GM19324 (cell line): ENCODE data around the gene TUG1.

Source experiments
- ATAC-seq: cut with Tn5 transposase; IDR thresholded peaks from one replicate; pipeline ENCODE4 v1.9.1; 2021; ENCODE audit warnings: mild to moderate bottlenecking, moderate library complexity; ENCODE audit not compliant: unreplicated experiment, low FRiP score

TUG1 gene

GRCh38 chr22:30947173-30947815 is 21.8 kb upstream of the TUG1 start:
- no peak for ATAC-seq

DNA sequence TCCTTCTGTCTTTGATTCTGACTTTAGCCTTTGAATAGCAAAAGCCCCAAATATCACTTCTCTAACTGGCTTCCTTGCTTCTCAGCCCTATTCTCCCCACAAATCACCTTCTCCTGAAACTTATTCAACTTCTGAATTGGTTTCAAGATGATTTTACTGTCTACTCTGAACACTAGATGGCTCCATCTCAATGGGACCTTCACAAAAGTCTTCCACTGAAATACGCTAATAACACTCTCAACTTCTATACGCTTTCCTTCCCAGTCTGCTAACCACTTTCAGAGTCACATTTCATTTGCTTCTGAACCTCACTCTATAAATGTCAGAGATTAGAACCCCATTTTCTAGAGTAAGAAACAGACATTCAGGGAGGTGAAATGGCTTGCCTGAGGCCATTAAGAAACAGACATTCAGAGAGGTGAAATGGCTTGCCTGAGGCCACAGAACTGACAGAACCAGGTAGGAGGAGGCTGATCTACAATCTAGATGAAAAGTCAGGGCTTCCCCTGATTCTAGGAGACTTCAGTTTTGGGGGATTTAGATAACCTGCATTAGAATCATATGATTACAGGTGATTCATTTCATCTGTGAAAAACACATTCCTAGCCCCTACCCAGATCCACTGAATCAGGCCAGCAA is 21.1 kb upstream of the TUG1 start:
- ATAC-seq = no peak

GRCh38 chr22:30948930-30949342 is 20.1 kb upstream of the TUG1 start:
- no peak for ATAC-seq

DNA sequence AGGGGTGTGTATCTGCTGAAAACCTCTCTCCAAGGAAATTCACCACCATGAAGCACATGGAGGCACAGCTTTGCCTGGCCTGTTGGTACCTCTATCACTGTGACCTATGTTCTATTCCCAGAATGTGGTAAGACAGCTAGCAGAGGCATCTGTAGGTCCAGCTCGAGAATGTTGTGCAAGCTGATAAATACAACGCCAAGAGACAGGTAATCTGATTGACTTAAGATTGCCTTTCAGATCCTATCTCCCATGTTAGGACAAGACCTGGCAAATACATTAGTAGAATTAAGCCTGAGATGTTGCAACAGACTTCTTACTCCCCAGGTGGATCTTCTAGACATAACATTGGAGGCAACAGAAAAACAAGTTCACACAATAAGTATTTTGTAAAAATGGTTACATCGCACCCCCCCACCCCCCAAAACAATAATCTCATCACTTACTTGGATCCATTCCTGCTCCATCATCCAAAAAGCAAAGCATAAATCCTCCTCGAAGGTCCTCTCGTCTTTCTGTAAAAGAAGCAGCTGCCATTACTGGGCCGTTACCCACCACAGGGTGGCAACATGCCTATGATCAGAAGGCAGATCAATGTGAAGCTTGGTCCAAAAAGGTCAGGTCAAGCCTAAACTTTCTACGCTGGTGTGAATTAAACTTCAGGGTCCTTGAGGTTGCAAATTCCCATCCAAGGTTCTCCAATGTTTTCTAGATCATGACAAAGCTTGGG is 19.0 kb upstream of the TUG1 start:
- ATAC-seq = no peak

DNA sequence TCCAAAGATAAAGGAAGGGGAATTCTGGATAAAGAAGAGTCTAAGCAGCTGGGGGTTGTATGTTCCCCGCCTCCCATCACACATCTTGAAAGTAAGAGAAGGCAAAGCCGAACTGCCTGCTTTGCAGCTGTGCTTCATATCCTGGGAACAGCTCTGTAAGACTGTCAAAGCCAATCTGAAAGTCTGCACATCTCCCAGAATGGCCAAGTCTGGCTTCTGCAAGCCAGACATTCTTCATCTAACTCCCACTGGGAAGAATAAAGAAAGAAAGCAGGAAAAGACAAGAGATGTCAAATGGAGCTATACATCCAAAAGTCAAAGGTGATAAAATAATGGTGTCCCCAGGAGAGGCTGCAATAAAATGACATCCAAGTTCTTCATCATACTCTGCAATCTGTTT is 15.9 kb upstream of the TUG1 start:
- ATAC-seq = no peak

DNA sequence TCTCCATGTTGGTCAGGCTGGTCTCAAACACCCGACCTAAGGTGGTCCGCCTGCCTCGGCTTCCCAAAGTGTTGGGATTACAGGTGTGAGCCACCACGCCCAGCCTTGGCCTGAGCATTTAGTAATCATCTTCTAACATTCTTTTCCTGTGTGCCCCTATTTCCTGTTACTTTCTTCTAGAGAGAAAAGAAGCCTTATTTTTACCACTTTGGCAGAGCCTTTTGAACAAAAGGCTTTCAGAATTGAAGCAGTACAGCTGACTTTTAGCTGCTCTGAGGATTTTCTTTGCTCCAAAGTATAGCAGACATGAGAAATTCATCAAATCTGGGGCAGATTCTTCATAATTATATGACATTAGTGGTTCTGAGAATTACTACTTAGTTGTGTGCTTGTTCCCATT is 13.9 kb upstream of the TUG1 start:
- no peak for ATAC-seq

GRCh38 chr22:30964858-30965257 is 4.2 kb upstream of the TUG1 start:
- no peak for ATAC-seq

DNA sequence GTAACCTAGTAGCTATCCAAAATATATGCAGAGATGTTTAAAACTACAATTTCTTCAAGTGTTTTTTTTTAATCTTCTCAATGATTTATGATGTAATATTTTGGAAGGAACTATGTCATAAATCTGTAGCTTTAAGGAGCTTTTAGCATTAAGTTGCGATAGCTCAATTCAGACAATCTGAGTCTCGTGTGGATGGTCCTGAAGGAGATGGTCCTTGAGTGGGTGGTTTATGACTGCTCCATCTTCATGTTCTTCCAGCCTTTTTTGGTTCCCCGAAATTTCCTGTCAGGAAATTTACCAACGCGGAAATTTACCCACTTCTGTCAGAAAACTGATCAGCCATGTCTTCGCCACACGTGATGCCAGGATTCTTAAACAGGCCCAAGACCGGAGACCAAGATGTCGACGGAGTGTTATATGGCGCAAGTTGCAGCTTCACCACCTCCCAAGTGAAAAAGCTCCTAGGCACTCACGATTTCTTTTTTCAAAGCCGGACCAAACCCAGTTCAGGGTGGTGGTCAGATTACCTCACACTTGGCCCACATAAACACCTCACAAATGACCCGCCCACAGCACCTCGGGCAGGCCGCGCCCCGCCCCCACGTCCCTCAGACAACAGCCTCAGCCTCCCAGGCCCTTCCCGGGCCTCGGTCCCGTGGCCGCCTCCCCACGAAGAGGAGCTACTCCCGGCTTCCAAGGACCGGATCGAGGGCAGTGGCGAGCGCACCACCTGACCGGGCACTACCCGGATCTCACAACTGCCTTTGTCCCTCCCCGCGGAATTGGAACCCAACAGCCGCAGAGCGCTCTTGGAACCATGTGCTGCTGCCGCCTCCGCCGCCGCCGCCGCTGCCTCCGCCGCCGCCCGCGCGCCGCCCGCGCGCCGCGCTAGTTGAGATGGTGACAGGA is 796 bp upstream of the TUG1 start, which contains the start of gene MORC2:
Gene MORC2, minus strand, starts transcription at position 760 of the 909 bp plus-strand sequence. CDS start 885 bp downstream, outside the sequence.
- peak; percentile 20 for ATAC-seq

DNA sequence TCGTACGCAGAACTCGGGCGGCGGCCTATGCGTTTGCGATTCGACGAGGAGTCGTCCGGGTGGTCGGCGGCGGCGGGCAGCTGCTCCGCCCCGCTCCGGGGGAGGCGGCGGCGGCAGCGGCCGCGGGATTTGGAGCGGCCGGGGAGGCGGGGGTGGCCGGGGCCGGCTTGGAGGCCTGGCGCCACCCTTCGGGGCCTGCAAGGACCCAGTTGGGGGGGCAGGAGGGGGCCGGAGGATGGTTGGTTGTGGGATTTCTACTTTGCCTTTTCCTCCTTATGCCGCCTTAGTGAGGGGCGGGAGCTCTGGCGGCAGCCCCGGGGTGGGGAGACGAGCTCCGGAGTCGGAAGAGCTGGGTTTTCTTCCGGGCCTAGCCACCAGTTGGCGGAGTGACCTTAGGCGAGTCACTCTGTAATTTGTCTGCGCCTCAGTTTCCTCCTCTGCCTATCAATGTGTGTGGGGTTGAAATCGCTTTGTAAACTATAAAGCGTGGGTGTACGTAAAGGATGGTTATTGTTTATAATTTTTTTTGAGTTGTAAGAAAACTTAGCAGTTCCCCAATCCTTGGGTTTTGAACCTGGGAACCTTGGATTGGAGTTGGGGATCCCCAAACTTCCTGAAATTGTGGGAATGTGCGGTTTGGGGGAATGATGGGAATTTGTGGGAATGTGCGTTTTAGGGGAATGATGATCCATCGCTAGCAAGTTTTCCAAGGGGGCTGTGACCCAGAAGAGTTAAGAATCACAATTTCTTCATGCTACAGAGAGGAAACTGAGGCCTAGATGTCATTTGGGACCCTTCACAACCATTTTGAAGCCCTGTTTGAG is 679 bp downstream of the TUG1 start:
- ATAC-seq = peak; percentile 41

DNA sequence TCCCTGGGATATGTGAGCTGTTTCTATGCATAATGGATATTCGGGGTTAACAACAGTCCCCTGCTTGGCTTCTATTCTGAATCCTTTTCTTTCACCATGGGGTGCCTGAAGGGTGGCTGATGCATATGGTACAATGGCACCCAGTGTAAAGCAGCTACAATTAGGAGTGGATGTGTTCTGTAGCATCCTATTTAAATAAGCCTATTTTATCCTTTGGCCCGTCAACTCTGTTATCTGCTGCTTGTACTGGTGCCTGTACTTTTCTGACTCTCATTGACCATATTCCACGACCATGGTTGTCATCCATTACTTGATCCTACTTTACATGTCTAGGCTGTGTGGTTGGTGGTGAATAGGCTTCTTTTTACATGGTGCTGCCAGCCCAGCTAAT is 1.3 kb downstream of the TUG1 start:
- ATAC-seq = no peak

GRCh38 chr22:30978304-30978962 is 9.4 kb downstream of the TUG1 start:
- no peak for ATAC-seq

DNA sequence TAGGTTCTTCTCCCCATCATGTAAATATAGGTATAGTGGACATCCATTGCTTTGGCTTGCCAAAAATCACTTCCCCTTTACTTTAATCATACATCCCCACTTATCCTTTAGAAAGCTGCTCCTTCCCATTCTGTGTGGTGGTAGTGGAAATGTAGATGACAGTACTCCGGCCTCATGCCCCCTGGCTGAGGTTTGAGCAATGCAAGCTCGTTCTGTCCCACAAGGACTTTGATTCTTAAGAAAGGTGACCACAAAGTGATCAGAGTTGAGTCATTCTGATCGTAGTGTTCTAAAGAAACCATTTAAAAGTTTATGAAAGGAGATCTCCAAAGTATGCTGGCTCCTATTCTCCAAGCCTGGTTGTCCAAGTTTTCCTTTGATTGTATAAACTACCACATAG is 10.9 kb downstream of the TUG1 start:
- no peak for ATAC-seq

DNA sequence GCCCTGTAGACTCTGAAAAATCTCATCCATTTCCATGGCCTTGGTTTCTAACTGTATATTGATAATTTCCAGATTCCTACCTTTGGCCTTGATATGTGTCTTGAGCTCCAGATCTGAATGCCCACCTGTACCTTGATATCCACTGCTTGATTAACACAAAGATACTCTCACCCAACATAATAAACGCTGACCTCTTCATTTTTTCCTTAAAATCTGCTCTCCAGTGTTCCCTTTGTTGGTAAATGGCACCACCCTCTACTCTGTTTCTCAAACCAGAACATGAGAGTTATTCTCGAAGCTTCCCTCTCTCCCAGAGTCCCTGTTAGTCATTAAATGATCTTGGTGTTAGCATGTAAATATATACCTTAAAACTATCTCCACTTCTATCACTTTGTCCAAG is 13.4 kb downstream of the TUG1 start:
- no peak for ATAC-seq

DNA sequence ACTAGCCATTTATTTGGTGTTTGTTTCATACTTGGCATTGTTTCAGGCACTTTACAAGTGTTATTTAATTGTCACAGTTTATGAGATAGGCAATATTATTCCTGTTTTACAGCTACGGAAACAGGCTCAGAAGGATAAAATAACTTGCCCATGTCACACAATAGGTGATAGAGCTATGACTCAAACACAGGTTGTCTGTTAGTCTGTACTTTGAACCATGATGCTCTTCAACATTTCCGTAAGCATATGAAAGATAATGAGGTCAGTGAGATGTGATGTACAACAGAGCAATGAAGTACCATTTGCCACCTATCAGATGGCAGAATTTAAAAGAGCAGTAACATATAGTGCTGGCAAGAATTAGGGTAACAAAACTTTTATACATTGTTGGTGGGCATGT is 15.3 kb downstream of the TUG1 start:
- ATAC-seq = no peak

DNA sequence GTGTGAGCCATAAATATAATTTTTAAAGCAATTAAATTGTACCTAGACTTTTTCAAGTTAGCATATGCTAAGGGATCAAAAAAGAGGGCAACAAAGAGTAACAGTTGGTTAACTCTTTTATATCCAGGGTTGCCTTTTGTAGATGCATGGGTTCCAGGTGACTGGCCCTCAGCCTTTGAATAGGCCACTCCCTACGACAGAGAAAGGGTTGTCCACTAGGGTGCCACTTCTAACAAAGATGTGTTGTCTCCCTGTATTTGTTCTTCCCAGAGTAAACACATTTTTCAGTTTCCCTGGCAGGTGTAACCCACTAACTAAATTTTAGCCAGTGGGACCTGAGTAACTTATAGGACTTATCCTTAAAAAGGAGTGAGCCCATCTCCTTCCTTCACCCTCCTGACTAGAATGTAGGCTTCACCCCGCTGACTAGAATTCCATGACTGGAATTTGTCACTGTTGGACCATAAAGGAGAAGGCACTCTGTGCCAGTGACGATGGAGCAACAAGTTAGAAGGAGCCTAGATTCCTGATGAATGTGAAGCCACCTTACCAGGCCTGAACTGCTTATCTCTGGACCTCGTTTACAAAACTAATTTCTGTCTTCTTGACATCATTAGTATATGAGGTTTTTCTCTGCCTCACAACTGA is 16.6 kb downstream of the TUG1 start:
- no peak for ATAC-seq

DNA sequence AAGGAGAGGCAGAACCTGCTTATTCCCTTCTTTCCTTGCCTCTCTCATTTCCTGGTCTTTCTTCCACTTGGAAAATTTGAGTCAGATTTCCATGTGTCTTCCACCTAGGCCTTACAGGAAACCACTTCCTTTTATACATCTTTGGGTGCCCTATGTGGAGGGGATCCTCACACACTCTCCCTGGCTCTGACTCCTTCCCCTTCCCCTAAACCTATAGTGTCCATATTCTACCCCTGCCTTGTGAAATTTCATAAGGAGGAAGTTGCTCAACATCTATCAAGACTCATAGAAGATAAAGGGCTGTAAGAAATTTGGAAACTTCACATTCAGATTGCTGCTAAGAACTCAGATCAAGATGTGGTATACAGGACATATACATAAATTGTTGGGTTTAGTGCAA is 20.4 kb downstream of the TUG1 start:
- ATAC-seq = no peak

DNA sequence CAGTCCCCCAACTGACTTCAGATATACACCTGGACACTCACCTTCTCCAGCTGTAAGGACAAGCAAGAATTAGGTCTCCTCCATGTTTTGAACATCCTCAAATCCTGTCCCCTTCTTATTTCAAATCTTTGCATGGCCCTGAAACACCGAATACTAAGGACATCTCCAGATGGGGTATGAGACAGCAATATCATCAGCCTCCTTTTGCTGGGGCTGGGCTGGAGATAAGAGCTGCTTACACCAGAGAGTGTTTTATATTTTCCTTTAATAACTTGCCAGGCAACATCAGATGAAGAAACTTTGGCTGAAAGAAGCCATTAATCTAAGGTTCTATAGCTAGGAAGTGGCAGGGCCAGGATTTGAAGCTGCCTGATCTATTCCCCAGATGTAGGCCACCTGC is 21.6 kb downstream of the TUG1 start:
- ATAC-seq = no peak

- ATAC-seq = no peak
Measured at GRCh38 chr22:30992565-30992964, 23.5 kb downstream of the TUG1 start.

- no peak for ATAC-seq
Measured at GRCh38 chr22:30994960-30995359, 25.9 kb downstream of the TUG1 start.
